Cardiac ventricle fibroblast (primary cell): ENCODE data around the gene DNAAF3. TPM values are rescaled to one million over a fixed set of nuclear protein-coding genes. Genes with fewer than 3 reads are reported as not detected.

Source experiments
- total RNA-seq: library from RNA; depleted of rRNA; stranded (reverse); fragments of >200 nt; gene quantifications from 2 replicates; pipeline ENCODE4 v1.2.3, GENCODE V29; 2015

The DNAAF3 gene
- 0.34 TPM in 1 of 2 replicates, not detected in the other for total RNA-seq

GRCh38 chr19:55166530-55167268 lies at the start of gene DNAAF3:
TSS of gene DNAAF3 (minus strand) at chr19:55166613. CDS start at chr19:55166413, 200 bp downstream.

GRCh38 chr19:55208880-55209692 lies 42.7 kb upstream of the DNAAF3 start, which contains the start of gene PTPRH:
TSS of gene PTPRH (minus strand) at chr19:55209501. CDS start at chr19:55209433, 68 bp downstream.

GRCh38 chr19:55179606-55180484 lies 13.4 kb upstream of the DNAAF3 start, which contains the start of gene SYT5:
TSS of gene SYT5 (minus strand) at chr19:55180289. CDS start at chr19:55179041, 1,248 bp downstream.

GRCh38 chr19:55157064-55157908 lies 9.1 kb downstream of the DNAAF3 start, which contains the start of gene TNNI3:
TSS of gene TNNI3 (minus strand) at chr19:55157732. CDS start at chr19:55157589, 143 bp downstream.

GRCh38 chr19:55149078-55150003 lies 17.1 kb downstream of the DNAAF3 start, which contains the start of gene TNNT1:
TSS of gene TNNT1 (minus strand) at chr19:55149206. CDS start at chr19:55147157, 2,049 bp downstream.

GRCh38 chr19:55116859-55117662 lies 49.4 kb downstream of the DNAAF3 start, which contains the start of gene PPP1R12C:
TSS of gene PPP1R12C (minus strand) at chr19:55117637. CDS start at chr19:55117543, 94 bp downstream.

Other genes with a start within 250 kb of the DNAAF3 start
- not detected in 2 replicates for gene NLRP7, start 219.1 kb downstream of the DNAAF3 start, total RNA-seq
- gene NLRP2, start 200.2 kb downstream of the DNAAF3 start, total RNA-seq = not detected in 2 replicates
- gene GP6, start 128.3 kb downstream of the DNAAF3 start, total RNA-seq = not detected in 2 replicates
- 6.9 and 8.1 TPM in 2 replicates for gene RDH13, start 103.5 kb downstream of the DNAAF3 start, total RNA-seq
- gene EPS8L1, start 90.7 kb downstream of the DNAAF3 start, total RNA-seq = 0.34 and 1.2 TPM in 2 replicates
- gene PPP1R12C, start 49.0 kb downstream of the DNAAF3 start, total RNA-seq = 52.8 and 53.7 TPM in 2 replicates
- not detected in 2 replicates for gene TNNT1, start 17.4 kb downstream of the DNAAF3 start, total RNA-seq
- gene TNNI3, start 8.9 kb downstream of the DNAAF3 start, total RNA-seq = not detected in 2 replicates
- gene SYT5, start 13.7 kb upstream of the DNAAF3 start, total RNA-seq = 0.25 TPM in 1 of 2 replicates, not detected in the other
- 1.8 and 5.5 TPM in 2 replicates for gene PTPRH, start 42.9 kb upstream of the DNAAF3 start, total RNA-seq
- gene TMEM86B, start 62.1 kb upstream of the DNAAF3 start, total RNA-seq = 0.44 and 0.73 TPM in 2 replicates
- 36.8 and 38.3 TPM in 2 replicates for gene PPP6R1, start 92.4 kb upstream of the DNAAF3 start, total RNA-seq
- gene HSPBP1, start 113.5 kb upstream of the DNAAF3 start, total RNA-seq = 23.6 and 31.0 TPM in 2 replicates
- 0.94 and 4.6 TPM in 2 replicates for gene BRSK1, start 117.4 kb upstream of the DNAAF3 start, total RNA-seq
- not detected in 2 replicates for gene TMEM150B, start 158.7 kb upstream of the DNAAF3 start, total RNA-seq
- 4.2 and 8.7 TPM in 2 replicates for gene KMT5C, start 173.3 kb upstream of the DNAAF3 start, total RNA-seq
- gene COX6B2, start 188.1 kb upstream of the DNAAF3 start, total RNA-seq = not detected in 2 replicates
- not detected in 2 replicates for gene GARIN5B, start 196.6 kb upstream of the DNAAF3 start, total RNA-seq
- 0.15 and 0.31 TPM in 2 replicates for gene IL11, start 203.8 kb upstream of the DNAAF3 start, total RNA-seq
- gene TMEM190, start 210.2 kb upstream of the DNAAF3 start, total RNA-seq = not detected in 2 replicates
- 0.19 and 0.83 TPM in 2 replicates for gene TMEM238, start 217.7 kb upstream of the DNAAF3 start, total RNA-seq
- gene RPL28, start 219.3 kb upstream of the DNAAF3 start, total RNA-seq = 656 and 731 TPM in 2 replicates
- 22.0 and 33.7 TPM in 2 replicates for gene UBE2S, start 241.2 kb upstream of the DNAAF3 start, total RNA-seq